HL-60 (cell line): Measurements from ENCODE around the gene ZNRF1.

Experiments
- DNase-seq, 2 experiments: peaks; one replicate each; pipeline ENCODE4 v3.0.0-alpha.2; 2010 to 2020; ENCODE audit warnings: low read depth in 1 of 2, low spot score in 1 of 2
- H3K27ac ChIP-seq: fragments of 250-450 bp; sonication (Bioruptor Pico); replicated peaks from 2 replicates; pipeline ENCODE4 v1.5.1; 2020; ENCODE audit warnings: mild to moderate bottlenecking, moderate library complexity
- H3K27me3 ChIP-seq: fragments of 250-450 bp; sonication (Bioruptor Pico); 2 replicates; pipeline ENCODE4 v1.5.1; 2021; ENCODE audit warnings: mild to moderate bottlenecking, moderate library complexity; ENCODE audit not compliant: insufficient read depth, poor library complexity, severe bottlenecking
- H3K4me3 ChIP-seq: replicated peaks from 2 replicates; pipeline ENCODE4 v1.5.1; 2011; ENCODE audit warnings: mild to moderate bottlenecking, control low read depth, low read length; ENCODE audit not compliant: insufficient read depth
- GABPA ChIP-seq: IDR thresholded peaks from 2 replicates; pipeline ENCODE4 v1.6.1; 2012; ENCODE audit warnings: low read depth
- POLR2AphosphoS5 ChIP-seq: IDR thresholded peaks from 2 replicates; pipeline ENCODE4 v1.6.1; 2012; ENCODE audit warnings: low read depth
- SPI1 ChIP-seq: IDR thresholded peaks from 2 replicates; pipeline ENCODE4 v1.6.1; 2012; ENCODE audit warnings: low read depth, mild to moderate bottlenecking, borderline replicate concordance
- TF ChIP-seq, protein P1 (sequence below): IDR thresholded peaks from 2 replicates; pipeline ENCODE4 v1.6.1; 2012; ENCODE audit warnings: low read depth; ENCODE audit not compliant: insufficient replicate concordance
- TF ChIP-seq, protein P2 (sequence below): IDR thresholded peaks from one replicate; pipeline ENCODE4 v1.5.1; 2011; ENCODE audit warnings: low read length, control low read depth, inconsistent platforms; ENCODE audit not compliant: insufficient read depth

The ZNRF1 gene

DNA sequence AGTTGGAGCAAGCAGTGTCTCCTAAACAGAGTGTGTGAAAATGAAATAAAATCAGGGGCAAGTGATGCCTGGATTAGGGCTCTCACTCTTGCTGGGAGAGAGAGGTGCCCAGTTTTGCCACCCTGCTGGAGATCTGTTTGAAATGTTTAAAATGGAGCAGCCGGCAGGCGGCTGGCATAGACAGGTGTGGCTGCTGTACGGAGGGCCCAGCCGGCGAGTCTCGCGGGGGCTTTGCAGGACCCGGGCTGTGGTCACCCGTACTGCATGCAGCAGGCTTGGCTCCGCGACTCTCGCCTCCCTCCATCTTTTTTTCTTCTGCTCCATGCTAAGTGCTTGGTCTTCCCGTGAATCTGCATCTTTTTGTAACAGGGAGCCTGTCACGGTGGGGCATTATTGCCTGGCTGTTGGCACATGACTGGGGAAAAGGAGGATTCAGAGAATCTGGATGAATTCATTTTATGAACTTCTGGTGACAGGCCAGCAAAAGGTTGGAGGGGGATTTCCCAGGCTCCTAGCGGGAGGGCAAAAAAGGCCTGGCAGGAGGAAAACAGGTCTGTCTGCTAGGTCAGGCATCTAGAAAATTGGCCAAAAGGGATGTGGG is 1.8 kb downstream of the ZNRF1 start:
- Histone ChIP-seq H3K27ac (no peak overlapping the region; the same call in 1 of the 2 replicates), H3K27me3 (no peaks in the 10 kb centered on the region), H3K4me3 (peak overlapping the region; percentile 71)
- TF ChIP-seq, protein P1, sequence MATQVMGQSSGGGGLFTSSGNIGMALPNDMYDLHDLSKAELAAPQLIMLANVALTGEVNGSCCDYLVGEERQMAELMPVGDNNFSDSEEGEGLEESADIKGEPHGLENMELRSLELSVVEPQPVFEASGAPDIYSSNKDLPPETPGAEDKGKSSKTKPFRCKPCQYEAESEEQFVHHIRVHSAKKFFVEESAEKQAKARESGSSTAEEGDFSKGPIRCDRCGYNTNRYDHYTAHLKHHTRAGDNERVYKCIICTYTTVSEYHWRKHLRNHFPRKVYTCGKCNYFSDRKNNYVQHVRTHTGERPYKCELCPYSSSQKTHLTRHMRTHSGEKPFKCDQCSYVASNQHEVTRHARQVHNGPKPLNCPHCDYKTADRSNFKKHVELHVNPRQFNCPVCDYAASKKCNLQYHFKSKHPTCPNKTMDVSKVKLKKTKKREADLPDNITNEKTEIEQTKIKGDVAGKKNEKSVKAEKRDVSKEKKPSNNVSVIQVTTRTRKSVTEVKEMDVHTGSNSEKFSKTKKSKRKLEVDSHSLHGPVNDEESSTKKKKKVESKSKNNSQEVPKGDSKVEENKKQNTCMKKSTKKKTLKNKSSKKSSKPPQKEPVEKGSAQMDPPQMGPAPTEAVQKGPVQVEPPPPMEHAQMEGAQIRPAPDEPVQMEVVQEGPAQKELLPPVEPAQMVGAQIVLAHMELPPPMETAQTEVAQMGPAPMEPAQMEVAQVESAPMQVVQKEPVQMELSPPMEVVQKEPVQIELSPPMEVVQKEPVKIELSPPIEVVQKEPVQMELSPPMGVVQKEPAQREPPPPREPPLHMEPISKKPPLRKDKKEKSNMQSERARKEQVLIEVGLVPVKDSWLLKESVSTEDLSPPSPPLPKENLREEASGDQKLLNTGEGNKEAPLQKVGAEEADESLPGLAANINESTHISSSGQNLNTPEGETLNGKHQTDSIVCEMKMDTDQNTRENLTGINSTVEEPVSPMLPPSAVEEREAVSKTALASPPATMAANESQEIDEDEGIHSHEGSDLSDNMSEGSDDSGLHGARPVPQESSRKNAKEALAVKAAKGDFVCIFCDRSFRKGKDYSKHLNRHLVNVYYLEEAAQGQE: no peak
- TF ChIP-seq, protein P2, sequence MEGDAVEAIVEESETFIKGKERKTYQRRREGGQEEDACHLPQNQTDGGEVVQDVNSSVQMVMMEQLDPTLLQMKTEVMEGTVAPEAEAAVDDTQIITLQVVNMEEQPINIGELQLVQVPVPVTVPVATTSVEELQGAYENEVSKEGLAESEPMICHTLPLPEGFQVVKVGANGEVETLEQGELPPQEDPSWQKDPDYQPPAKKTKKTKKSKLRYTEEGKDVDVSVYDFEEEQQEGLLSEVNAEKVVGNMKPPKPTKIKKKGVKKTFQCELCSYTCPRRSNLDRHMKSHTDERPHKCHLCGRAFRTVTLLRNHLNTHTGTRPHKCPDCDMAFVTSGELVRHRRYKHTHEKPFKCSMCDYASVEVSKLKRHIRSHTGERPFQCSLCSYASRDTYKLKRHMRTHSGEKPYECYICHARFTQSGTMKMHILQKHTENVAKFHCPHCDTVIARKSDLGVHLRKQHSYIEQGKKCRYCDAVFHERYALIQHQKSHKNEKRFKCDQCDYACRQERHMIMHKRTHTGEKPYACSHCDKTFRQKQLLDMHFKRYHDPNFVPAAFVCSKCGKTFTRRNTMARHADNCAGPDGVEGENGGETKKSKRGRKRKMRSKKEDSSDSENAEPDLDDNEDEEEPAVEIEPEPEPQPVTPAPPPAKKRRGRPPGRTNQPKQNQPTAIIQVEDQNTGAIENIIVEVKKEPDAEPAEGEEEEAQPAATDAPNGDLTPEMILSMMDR: no peak
- no peak for TF ChIP-seq POLR2AphosphoS5
- no peak for TF ChIP-seq GABPA
- TF ChIP-seq SPI1: no peak
- peak in 1 of 2 experiments; percentile 10 for DNase-seq

DNA sequence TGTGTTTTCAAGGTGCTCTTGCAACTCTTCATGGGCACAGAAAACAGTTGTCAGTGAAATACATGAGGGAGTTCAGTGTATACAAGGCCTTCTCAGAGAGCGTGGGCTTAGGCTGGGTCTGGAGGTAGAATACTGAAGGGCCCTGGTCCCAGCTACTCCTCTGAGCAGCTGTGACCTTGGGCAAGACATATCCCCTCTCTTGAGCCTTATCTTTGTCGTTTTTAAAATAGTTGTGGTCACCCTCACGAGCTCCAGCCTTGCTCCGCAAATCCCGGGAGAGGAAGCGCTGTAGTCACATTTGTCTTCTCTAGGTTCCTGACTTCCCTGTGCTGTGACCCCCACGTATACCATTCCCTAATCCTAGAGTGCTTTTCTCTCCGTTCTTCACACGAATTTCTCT is 3.6 kb downstream of the ZNRF1 start:
- no peak for DNase-seq
- Histone ChIP-seq H3K4me3 (no peak overlapping the region), H3K27me3 (no peaks in the 10 kb centered on the region), H3K27ac (no peak overlapping the region)
- TF ChIP-seq, protein P1: no peak
- no peak for TF ChIP-seq POLR2AphosphoS5
- 0 out of 2 replicates have a peak, but pooled peaks have one; percentile 4 for TF ChIP-seq SPI1
- TF ChIP-seq, protein P2: no peak
- TF ChIP-seq GABPA: no peak

DNA sequence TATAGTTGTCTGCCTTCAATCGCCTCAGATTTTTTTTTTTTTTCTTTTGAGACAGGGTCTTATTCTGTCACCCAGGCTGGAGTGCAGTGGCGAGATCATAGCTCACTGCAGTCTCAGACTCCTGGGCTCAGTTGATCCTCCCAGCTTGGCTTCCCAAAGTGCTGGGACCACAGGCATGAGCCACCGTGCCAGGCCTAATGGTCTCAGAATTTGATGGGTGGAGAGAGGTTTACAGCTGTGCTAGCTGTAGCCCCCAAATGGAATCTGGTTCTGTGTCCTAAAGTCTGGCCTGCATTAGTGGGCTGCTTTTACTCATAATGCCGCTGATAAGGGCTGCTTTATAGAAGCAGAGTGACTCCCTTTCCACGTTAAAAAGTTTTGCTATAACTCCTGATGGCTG is 5.1 kb downstream of the ZNRF1 start:
- DNase-seq: no peak
- Histone ChIP-seq H3K4me3 (no peak overlapping the region), H3K27me3 (no peaks in the 10 kb centered on the region), H3K27ac (no peak overlapping the region)
- TF ChIP-seq GABPA (no peak), POLR2AphosphoS5 (no peak)

DNA sequence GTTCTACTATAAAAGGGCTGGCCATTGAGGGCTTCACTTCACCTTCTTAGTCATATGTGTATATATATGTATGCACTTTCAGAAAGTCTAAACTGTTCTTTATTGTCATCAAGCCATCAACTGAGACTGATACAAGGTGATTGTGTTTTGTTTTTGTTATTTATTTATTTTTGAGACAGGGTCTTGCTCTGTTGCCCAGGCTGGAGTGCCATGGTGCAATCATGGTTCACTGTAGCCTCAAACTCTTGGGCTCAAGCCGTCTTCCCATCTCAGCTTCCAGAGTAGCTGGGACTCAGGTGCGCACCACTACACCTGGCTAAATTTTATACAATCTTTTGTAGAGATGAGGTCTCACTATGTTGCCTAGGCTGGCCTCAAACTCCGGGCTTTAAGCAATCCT is 5.6 kb downstream of the ZNRF1 start:
- TF ChIP-seq, protein P1: no peak
- no peak for TF ChIP-seq GABPA
- TF ChIP-seq, protein P2: no peak
- no peak for TF ChIP-seq SPI1
- DNase-seq: no peak
- Histone ChIP-seq H3K4me3 (no peak overlapping the region), H3K27me3 (no peaks in the 10 kb centered on the region), H3K27ac (no peak overlapping the region)
